ENCODE measurements around the gene FMN2. TPM values are rescaled to one million over a fixed set of nuclear protein-coding genes. Genes with fewer than 3 reads are reported as not detected.
"Not testable (repeated sequence)": the region's sequence is repeated elsewhere in the genome, so short reads cannot be mapped to it uniquely, and the experiment has no call there.

FMN2 gene
- total RNA-seq, 1 donor from 2014 or later: 60.7 TPM

DNA sequence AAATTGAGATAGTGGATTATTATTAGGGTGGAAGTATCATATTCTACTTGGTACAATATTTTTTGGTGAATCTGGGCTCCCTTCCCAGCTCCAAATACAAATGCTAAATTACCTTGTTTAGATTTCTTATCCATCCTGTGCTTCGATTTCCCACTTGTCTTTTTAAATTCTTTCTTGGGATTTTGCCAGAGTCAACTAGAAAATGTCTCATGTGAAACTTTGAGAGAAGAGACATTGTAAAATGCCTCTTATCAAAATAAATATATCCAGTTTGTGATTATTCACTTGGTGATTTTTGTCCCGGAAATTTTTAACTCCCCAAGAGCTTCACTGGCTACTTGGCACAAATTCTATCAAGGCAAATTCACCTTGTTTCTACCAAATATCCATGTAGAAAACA, 202.0 kb downstream of the FMN2 start:
- FAIRE-seq (no peak), DNase-seq (ENCODE audit: low spot score in 2 of 2) (no peak)

- FAIRE-seq: no peak
- DNase-seq (ENCODE audit: low spot score in 2 of 2): no peak
Observed at GRCh38 chr1:240294566-240294965, 202.9 kb downstream of the FMN2 start.

DNA sequence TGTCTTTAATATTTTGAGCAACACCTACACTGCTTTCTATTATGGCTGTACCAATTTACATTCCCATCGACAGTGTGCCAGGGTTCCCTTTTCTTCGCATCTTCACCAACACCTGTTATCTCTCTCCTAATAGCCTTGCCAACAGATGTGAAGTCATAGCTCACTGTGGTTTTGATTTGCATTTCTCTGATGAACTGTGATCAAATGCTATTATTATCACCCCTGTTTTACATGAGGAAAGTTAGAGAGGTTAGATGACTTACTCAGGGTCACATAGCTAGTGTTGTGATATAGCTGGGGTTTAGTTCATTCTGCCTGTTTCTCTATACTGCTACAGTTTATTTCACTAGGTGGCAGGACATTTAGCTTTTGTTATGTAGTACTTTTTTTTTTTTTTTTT, 204.1 kb downstream of the FMN2 start:
- FAIRE-seq (no peak), DNase-seq (ENCODE audit: low spot score in 2 of 2) (no peak)

GRCh38 chr1:240304466-240304865, 212.8 kb downstream of the FMN2 start:
- DNase-seq (ENCODE audit: low spot score in 2 of 2) (no peak), FAIRE-seq (no peak)

DNA sequence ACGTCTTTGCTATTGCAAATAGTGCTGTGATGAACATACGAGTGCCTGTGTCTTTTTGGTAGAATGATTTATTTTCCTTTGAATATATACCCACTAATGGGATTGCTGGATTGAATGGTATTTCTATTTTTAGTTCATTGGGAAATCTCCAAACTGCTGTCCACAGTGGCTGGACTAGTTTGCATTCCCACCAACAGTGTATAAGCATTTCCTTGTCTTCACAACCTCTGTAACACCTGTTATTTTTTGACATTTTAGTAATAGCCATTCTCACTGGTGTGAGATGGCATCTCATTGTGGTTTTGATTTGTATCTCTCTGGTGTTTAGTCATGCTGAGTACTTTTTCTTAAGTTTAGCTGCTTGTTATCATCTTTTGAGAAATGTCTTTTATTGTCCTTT, 215.0 kb downstream of the FMN2 start:
- DNase-seq (ENCODE audit: low spot score in 2 of 2) (no peak), FAIRE-seq (no peak)

DNA sequence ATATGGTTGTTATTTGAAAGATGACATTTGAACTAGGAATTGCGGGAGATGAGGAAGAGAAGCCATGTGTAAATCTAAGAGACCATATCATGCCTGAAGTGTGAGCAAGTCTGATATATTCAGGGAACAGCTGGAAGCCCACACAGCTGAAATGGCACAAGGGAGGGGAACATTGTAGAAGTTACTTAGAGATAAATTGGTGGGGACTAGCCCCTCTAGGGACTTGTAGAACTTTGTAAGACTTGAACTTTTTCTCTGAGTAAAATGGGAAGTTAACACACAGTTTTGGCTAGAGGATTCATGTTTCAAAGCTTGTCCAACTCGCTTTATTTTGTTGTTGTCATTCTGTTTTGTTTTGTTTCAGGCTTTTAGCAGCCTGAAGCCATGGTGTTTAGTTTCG, 216.4 kb downstream of the FMN2 start:
- no peak for DNase-seq (ENCODE audit: low spot score in 2 of 2)
- no peak for FAIRE-seq

GRCh38 chr1:240309769-240310168, 218.1 kb downstream of the FMN2 start:
- FAIRE-seq (no peak), DNase-seq (ENCODE audit: low spot score in 2 of 2) (no peak)

DNA sequence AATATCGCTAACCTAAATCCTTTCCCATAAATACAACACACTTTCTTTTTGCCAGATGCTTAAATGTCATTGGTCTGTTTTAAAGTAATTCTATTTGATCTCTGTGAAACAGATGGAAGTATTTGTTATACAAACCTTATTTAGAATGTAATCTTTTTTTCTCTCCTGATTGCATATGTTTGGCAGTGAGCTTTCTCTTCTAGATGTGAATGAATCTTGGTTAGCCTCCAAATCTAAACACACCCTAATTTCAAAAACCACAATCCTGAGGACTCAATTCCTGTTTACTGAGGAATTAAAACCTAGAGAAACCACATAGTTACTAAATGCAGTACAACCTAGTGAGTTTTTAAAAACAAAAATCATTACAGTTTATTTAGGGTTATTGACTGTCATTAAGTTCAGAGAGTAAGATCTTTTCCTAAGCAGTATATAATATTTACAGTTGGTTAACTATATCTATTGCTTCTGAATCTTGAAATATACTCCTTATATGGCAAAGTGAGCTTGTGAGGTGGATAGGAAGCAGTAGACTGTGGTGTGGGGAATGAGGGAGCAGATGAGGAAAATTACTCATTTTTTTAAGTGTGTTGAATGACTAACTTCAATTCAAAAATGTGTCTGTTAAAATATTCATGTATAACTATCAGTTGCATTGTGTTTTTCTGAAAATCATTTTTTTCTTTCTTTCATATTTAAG, 218.7 kb downstream of the FMN2 start:
- DNase-seq (ENCODE audit: low spot score in 2 of 2): no peak
- FAIRE-seq: no peak

GRCh38 chr1:240312872-240313271, 221.2 kb downstream of the FMN2 start:
- DNase-seq (ENCODE audit: low spot score in 2 of 2): no peak
- FAIRE-seq: no peak

DNA sequence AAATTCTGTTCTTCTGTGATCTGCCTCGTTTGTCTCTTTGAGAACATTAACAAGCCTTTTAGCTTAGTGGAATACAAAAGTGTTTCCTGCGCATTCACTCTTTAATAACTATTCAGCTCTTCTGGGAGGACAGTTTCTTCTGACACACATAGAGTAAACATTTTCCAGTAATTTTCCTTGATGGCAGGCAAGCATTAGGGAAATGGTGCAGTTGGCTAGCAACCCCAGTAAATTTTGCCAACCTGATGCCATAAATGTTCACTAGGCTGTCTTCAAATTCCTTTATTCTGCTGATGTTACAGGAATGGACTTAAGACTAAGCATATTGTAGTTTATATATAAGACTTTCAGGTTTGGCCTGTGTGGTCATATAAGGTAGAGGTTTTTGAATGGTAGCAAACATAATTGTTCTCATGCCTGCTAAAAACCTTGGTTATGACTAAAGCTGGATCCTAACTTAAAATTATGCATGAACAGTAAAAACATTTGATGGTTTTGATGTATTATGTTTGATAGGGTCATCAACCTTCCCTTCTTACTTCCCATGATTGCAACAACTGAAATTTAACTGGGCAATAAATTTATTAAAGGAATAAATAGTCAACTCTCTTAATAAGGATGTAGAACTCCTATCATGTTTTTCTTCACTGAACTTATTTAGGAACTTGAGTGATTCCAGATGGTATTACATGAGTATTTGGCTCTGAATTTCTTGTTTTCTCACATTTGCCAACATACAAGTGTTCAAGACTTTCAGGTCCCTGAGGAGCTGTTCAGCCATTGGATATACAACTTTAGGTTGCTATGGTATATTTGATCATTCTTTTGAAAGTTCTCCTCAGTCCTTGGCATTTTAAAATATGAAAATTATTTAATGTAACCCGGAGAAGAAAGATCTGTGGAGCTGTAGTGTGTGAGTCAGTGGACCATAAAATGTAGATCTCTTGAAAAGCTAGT, 223.4 kb downstream of the FMN2 start:
- FAIRE-seq (no peak), DNase-seq (ENCODE audit: low spot score in 2 of 2) (no peak)

DNA sequence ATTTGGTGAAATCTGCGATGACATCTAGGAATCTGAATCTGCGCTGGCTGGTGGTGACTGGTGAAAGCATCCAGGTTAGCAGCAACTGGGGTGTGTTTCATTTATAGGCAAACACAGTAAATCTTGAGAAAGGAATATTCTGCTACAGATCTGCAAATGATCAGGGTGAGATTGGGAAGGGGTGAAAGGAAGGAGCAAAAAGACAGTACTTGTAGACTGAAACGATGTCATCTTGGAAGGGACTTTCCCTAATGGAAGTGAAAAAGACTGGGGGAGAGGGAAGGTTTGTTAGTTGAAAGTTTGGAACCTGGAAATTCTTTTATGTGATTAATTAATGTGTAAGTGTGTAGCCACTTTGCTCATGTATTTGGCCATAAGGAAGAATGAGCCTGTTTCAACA, 228.3 kb downstream of the FMN2 start:
- DNase-seq (ENCODE audit: low spot score in 2 of 2): no peak
- no peak for FAIRE-seq

GRCh38 chr1:240320659-240321058, 229.0 kb downstream of the FMN2 start:
- FAIRE-seq (no peak), DNase-seq (ENCODE audit: low spot score in 2 of 2) (no peak)

DNA sequence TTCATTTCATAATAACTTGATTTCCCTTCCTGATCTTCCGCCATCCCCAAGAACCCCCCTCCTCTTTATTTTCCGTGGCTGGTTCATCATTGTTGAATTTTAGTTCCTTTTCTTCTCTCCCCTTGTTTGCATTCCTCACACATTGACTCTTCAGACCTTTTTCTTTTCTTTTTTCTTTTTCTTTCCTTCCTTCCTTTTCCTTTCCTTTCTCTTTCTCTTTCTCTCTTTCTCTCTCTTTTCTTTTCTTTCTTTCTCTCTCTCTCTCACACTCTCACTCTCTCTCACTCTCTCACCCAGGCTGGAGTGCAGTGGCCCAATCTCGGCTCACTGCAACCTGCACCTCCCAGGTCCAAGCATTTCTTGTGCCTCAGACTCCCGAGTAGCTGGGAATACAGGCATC, 231.3 kb downstream of the FMN2 start:
- DNase-seq (ENCODE audit: low spot score in 2 of 2) (no peak), FAIRE-seq (no peak)

- not testable (repeated sequence) for FAIRE-seq; DNase-seq (ENCODE audit: low spot score in 2 of 2)
Observed at GRCh38 chr1:240328382-240328781, 236.7 kb downstream of the FMN2 start.

GRCh38 chr1:240329443-240329842, 237.8 kb downstream of the FMN2 start:
- no peak for FAIRE-seq
- DNase-seq (ENCODE audit: low spot score in 2 of 2): no peak

DNA sequence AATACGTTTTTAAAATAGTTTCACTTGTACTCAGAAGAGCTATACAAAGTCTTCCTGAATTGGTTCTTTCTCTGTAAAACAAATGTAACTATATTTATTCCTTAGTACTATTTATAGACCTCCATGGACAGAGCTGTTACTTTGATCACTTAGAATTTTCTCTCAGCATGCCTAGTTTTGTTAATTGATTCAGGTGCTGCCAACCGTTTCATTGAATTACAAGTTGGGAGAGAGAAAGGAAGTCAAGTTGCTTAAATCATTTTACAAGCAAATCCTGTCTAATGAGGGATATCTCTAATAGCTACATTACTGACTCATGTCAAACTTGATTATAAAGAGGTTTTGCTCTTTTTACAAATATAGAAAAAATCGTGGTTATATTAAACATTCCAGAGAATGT, 241.0 kb downstream of the FMN2 start:
- FAIRE-seq: no peak
- DNase-seq (ENCODE audit: low spot score in 2 of 2): no peak

- peak in 1 of 2 donors; percentile 14 for DNase-seq (ENCODE audit: low spot score in 2 of 2)
- no peak for FAIRE-seq
Observed at GRCh38 chr1:240337781-240338180, 246.1 kb downstream of the FMN2 start.

- no peak for DNase-seq (ENCODE audit: low spot score in 2 of 2)
- FAIRE-seq: no peak
Observed at GRCh38 chr1:240338837-240339236, 247.2 kb downstream of the FMN2 start.

DNA sequence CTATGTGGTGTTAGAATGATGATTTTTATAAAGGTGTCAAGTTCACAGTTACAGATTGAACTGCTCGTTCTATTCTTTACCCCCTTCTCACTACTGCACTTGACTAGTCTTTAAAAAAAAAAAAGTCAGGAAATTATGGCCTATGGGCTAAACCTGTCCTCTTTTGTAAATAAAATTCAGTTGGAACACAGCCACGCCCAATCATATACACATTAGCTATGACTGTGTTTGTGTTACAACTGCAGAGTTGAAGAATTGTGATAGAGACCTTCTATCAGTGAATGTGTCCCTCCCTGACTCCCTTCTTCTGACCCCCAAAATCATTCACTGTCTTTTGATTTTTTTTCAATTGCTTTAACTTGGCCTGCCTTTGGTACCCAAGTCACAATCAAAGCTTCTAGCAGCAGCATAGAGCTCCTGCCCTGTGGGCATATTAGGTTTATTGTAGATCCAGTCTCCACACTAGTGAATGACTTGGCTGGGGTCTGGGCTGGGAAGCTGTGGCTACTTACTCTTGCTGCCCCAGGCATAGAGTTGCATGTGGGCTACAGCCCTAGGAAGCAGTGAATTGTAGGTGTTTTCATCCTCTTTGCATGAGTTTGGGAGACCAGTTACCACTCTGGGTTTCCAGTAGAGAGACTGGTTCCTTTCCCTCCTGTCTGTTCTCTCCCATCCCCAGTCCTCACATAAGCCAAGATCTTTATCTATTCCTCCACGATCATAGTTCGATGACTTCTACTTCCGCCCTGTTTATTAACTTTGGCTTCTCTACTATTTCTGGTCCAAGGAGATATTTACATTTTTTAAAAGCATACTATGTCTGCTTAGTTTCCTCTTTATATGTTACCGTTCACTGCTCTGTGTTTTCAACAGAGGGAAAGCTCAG, 249.9 kb downstream of the FMN2 start:
- FAIRE-seq (no peak), DNase-seq (ENCODE audit: low spot score in 2 of 2) (no peak)

- FAIRE-seq: no peak
- DNase-seq (ENCODE audit: low spot score in 2 of 2): no peak
Observed at GRCh38 chr1:240342251-240342625, 250.6 kb downstream of the FMN2 start.

GRCh38 chr1:240343045-240343444, 251.4 kb downstream of the FMN2 start:
- DNase-seq (ENCODE audit: low spot score in 2 of 2): no peak
- FAIRE-seq: no peak

Data from frontal cortex (tissue), 4 donors.